Ishikawa (cell line): ENCODE data around the gene THOC5.

Experiments
- CEBPB ChIP-seq: IDR thresholded peaks from 2 replicates; pipeline ENCODE4 v1.6.1; 2012
- CREB1 ChIP-seq: IDR thresholded peaks from 2 replicates; pipeline ENCODE4 v1.6.1; 2012; ENCODE audit warnings: low read depth
- EGR1 ChIP-seq: IDR thresholded peaks from 2 replicates; pipeline ENCODE4 v1.6.1; 2012
- EP300 ChIP-seq: IDR thresholded peaks from 2 replicates; pipeline ENCODE4 v1.6.1; 2012; ENCODE audit warnings: borderline replicate concordance
- FOXM1 ChIP-seq: IDR thresholded peaks from 2 replicates; pipeline ENCODE4 v1.6.1; 2012; ENCODE audit warnings: low read depth, borderline replicate concordance
- MAX ChIP-seq: IDR thresholded peaks from 2 replicates; pipeline ENCODE4 v1.6.1; 2012
- NFIC ChIP-seq: IDR thresholded peaks from 2 replicates; pipeline ENCODE4 v1.6.1; 2012
- RAD21 ChIP-seq: IDR thresholded peaks from 2 replicates; pipeline ENCODE4 v1.6.1; 2012; ENCODE audit warnings: low read depth
- REST ChIP-seq: IDR thresholded peaks from 2 replicates; pipeline ENCODE4 v1.6.1; 2012; ENCODE audit warnings: low read depth, mild to moderate bottlenecking
- TAF1 ChIP-seq: IDR thresholded peaks from 2 replicates; pipeline ENCODE4 v1.6.1; 2012; ENCODE audit warnings: low read depth, mild to moderate bottlenecking
- TCF12 ChIP-seq: IDR thresholded peaks from 2 replicates; pipeline ENCODE4 v1.6.1; 2012; ENCODE audit warnings: low read depth
- TEAD4 ChIP-seq: IDR thresholded peaks from 2 replicates; pipeline ENCODE4 v1.6.1; 2012
- USF1 ChIP-seq: IDR thresholded peaks from 2 replicates; pipeline ENCODE4 v1.6.1; 2012
- YY1 ChIP-seq: IDR thresholded peaks from 2 replicates; pipeline ENCODE4 v1.6.1; 2012; ENCODE audit warnings: low read depth
- ZBTB7A ChIP-seq: IDR thresholded peaks from 2 replicates; pipeline ENCODE4 v1.6.1; 2012; ENCODE audit warnings: low read depth

THOC5 gene

GRCh38 chr22:29521526-29521925, 32.0 kb downstream of the THOC5 start:
- TF ChIP-seq TAF1 (no peak), EGR1 (no peak), FOXM1 (no peak), REST (no peak), CREB1 (no peak), CEBPB (no peak), EP300 (no peak), RAD21 (no peak), TEAD4 (no peak), USF1 (no peak), TCF12 (no peak), NFIC (no peak), YY1 (no peak), ZBTB7A (no peak), MAX (no peak)

- no peak for TF ChIP-seq EP300
- no peak for TF ChIP-seq REST
Measured at GRCh38 chr22:29520851-29521250, 32.7 kb downstream of the THOC5 start.

- no peak for TF ChIP-seq TAF1
- no peak for TF ChIP-seq RAD21
- TF ChIP-seq MAX = no peak
- TF ChIP-seq FOXM1 = no peak
- TF ChIP-seq TCF12 = no peak
- TF ChIP-seq CEBPB = no peak
- no peak for TF ChIP-seq TEAD4
- TF ChIP-seq EGR1 = no peak
- TF ChIP-seq ZBTB7A = no peak
- no peak for TF ChIP-seq YY1
- no peak for TF ChIP-seq REST
Measured at GRCh38 chr22:29519996-29520395, 33.6 kb downstream of the THOC5 start.

GRCh38 chr22:29518427-29518826, 35.1 kb downstream of the THOC5 start:
- TF ChIP-seq REST (no peak), TAF1 (no peak), USF1 (no peak), YY1 (no peak), NFIC (no peak)
